Glutamatergic neuron (in vitro differentiated cells): ENCODE data around the gene TRRAP. TPM values are rescaled to one million over a fixed set of nuclear protein-coding genes. Genes with fewer than 3 reads are reported as not detected.
A peak's percentile ranks its signal among the peaks of the same experiment; 100 is the strongest.

Source experiments
- DNase-seq: peaks from one replicate; pipeline ENCODE4 v3.0.0; 2022
- H3K27ac Mint-ChIP-seq: one replicate; pipeline ENCODE4 v1.8.0; 2020; ENCODE audit warnings: mild to moderate bottlenecking, mixed read lengths, inconsistent platforms; ENCODE audit not compliant: unreplicated experiment
- H3K27me3 Mint-ChIP-seq: one replicate; pipeline ENCODE4 v1.8.0; 2020; ENCODE audit warnings: mild to moderate bottlenecking, moderate library complexity, mixed read lengths, inconsistent platforms; ENCODE audit not compliant: unreplicated experiment
- H3K36me3 Mint-ChIP-seq: one replicate; pipeline ENCODE4 v1.8.0; 2020; ENCODE audit warnings: mild to moderate bottlenecking, mixed read lengths, inconsistent platforms; ENCODE audit not compliant: unreplicated experiment
- H3K4me1 Mint-ChIP-seq: one replicate; pipeline ENCODE4 v1.8.0; 2020; ENCODE audit warnings: mild to moderate bottlenecking, low read depth, mixed read lengths, inconsistent platforms; ENCODE audit not compliant: unreplicated experiment
- H3K4me3 Mint-ChIP-seq: one replicate; pipeline ENCODE4 v1.8.0; 2020; ENCODE audit warnings: mild to moderate bottlenecking, mixed read lengths, inconsistent platforms; ENCODE audit not compliant: unreplicated experiment
- H3K9me3 Mint-ChIP-seq: one replicate; pipeline ENCODE4 v1.8.0; 2020; ENCODE audit warnings: mild to moderate bottlenecking, moderate library complexity, mixed read lengths, inconsistent platforms; ENCODE audit not compliant: unreplicated experiment
- CTCF ChIP-seq: fragments of 200-600 bp; sonication (generic); IDR thresholded peaks from one replicate; pipeline ENCODE4 v1.5.0; 2021; ENCODE audit not compliant: partially characterized antibody, unreplicated experiment
- total RNA-seq: library from RNA; stranded (reverse); fragmentation: NEBNext Ultra II Directional; extraction: Animal tissue kit (Norgen Biotek cat#: 25700); gene quantifications from one replicate; pipeline ENCODE4 v1.2.1, GENCODE V29; 2021; ENCODE audit not compliant: unreplicated experiment

TRRAP gene
- total RNA-seq, 1 donor from 2014 or later = 68.7 TPM

GRCh38 chr7:99008181-99008631, 129.9 kb downstream of the TRRAP start:
- Mint-ChIP-seq H3K4me3 (no peak overlapping the region), H3K9me3 (peaks cover 3% of the 10 kb centered on the region), H3K27ac (no peak overlapping the region), H3K4me1 (no peaks in the 10 kb centered on the region), H3K36me3 (no peaks in the 10 kb centered on the region), H3K27me3 (peaks cover 4% of the 10 kb centered on the region)
- TF ChIP-seq CTCF = no peak
- DNase-seq = no peak

- peaks cover 3% of the 10 kb centered on the region for H3K9me3 Mint-ChIP-seq
- peaks cover 4% of the 10 kb centered on the region for H3K27me3 Mint-ChIP-seq
- no peak overlapping the region for H3K4me3 Mint-ChIP-seq
- H3K4me1 Mint-ChIP-seq = no peaks in the 10 kb centered on the region
- no peak for DNase-seq
- H3K36me3 Mint-ChIP-seq = no peaks in the 10 kb centered on the region
- TF ChIP-seq CTCF = no peak
- no peak overlapping the region for H3K27ac Mint-ChIP-seq
Observed at GRCh38 chr7:99008921-99009530, 130.7 kb downstream of the TRRAP start.

GRCh38 chr7:99010281-99010680, 131.9 kb downstream of the TRRAP start:
- no peak for DNase-seq
- peaks cover 3% of the 10 kb centered on the region for H3K9me3 Mint-ChIP-seq
- H3K27ac Mint-ChIP-seq = peak overlapping the region; percentile 62
- H3K36me3 Mint-ChIP-seq = no peaks in the 10 kb centered on the region
- no peak overlapping the region for H3K4me3 Mint-ChIP-seq
- H3K27me3 Mint-ChIP-seq = peaks cover 2% of the 10 kb centered on the region
- no peak for TF ChIP-seq CTCF
- no peaks in the 10 kb centered on the region for H3K4me1 Mint-ChIP-seq

GRCh38 chr7:99011341-99011705, 133.0 kb downstream of the TRRAP start:
- no peak for TF ChIP-seq CTCF
- Mint-ChIP-seq H3K9me3 (peaks cover 3% of the 10 kb centered on the region), H3K36me3 (peaks cover 5% of the 10 kb centered on the region), H3K27me3 (peaks cover 2% of the 10 kb centered on the region), H3K27ac (no peak overlapping the region), H3K4me3 (no peak overlapping the region), H3K4me1 (no peaks in the 10 kb centered on the region)
- no peak for DNase-seq

- Mint-ChIP-seq H3K27me3 (peaks cover 2% of the 10 kb centered on the region), H3K36me3 (peaks cover 5% of the 10 kb centered on the region), H3K4me3 (no peak overlapping the region), H3K4me1 (no peaks in the 10 kb centered on the region), H3K27ac (peak overlapping the region; percentile 15), H3K9me3 (peaks cover 3% of the 10 kb centered on the region)
- DNase-seq = no peak
- TF ChIP-seq CTCF = no peak
Observed at GRCh38 chr7:99011706-99012404, 133.5 kb downstream of the TRRAP start.
